ENCODE measurements around the gene VWA5B1.
"Not testable (repeated sequence)": the region's sequence is repeated elsewhere in the genome, so short reads cannot be mapped to it uniquely, and the experiment has no call there.

VWA5B1 gene, protein sequence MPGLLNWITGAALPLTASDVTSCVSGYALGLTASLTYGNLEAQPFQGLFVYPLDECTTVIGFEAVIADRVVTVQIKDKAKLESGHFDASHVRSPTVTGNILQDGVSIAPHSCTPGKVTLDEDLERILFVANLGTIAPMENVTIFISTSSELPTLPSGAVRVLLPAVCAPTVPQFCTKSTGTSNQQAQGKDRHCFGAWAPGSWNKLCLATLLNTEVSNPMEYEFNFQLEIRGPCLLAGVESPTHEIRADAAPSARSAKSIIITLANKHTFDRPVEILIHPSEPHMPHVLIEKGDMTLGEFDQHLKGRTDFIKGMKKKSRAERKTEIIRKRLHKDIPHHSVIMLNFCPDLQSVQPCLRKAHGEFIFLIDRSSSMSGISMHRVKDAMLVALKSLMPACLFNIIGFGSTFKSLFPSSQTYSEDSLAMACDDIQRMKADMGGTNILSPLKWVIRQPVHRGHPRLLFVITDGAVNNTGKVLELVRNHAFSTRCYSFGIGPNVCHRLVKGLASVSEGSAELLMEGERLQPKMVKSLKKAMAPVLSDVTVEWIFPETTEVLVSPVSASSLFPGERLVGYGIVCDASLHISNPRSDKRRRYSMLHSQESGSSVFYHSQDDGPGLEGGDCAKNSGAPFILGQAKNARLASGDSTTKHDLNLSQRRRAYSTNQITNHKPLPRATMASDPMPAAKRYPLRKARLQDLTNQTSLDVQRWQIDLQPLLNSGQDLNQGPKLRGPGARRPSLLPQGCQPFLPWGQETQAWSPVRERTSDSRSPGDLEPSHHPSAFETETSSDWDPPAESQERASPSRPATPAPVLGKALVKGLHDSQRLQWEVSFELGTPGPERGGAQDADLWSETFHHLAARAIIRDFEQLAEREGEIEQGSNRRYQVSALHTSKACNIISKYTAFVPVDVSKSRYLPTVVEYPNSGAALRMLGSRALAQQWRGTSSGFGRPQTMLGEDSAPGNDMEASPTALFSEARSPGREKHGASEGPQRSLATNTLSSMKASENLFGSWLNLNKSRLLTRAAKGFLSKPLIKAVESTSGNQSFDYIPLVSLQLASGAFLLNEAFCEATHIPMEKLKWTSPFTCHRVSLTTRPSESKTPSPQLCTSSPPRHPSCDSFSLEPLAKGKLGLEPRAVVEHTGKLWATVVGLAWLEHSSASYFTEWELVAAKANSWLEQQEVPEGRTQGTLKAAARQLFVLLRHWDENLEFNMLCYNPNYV

GRCh38 chr1:20290624-20291597, at the start of gene VWA5B1:
Gene VWA5B1 (plus strand): TSS chr1:20290875. CDS start chr1:20310602, 19,727 bp downstream.
- DNase-seq (ENCODE audit: low read depth): no peak

DNA sequence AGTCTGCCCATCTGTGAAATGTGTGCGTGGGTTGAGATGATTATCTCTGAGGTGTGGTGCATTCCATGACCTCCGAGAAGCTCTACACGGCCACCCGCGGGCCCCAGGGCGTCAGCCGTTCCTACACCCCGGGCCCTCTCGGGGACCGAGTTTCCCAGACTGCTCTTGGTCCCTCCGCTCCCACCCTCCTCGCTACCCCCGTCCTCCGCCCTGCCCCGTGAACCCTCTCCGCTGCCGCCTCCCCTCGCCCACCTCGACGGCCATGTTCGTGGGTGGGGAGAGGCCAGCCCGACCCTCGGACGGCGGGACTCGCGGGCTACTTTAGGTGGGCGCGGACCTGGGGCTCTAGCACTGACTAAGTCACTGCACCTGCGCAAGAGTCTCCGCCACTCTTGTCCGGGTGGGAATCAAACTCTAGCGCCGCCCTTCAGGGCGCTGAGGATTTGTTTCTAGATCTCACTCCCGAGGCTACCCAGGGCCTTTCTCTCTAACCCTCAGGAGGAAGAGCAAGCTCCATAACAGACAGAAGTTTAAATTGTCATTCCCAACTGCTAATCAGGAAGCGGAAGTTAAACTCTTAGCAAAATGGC, 47.7 kb upstream of the VWA5B1 start:
- no peak for DNase-seq (ENCODE audit: low read depth)

- no peak for DNase-seq (ENCODE audit: low read depth)
These were observed 41.6 kb upstream of the VWA5B1 start for GRCh38 chr1:20248971-20249612.

DNA sequence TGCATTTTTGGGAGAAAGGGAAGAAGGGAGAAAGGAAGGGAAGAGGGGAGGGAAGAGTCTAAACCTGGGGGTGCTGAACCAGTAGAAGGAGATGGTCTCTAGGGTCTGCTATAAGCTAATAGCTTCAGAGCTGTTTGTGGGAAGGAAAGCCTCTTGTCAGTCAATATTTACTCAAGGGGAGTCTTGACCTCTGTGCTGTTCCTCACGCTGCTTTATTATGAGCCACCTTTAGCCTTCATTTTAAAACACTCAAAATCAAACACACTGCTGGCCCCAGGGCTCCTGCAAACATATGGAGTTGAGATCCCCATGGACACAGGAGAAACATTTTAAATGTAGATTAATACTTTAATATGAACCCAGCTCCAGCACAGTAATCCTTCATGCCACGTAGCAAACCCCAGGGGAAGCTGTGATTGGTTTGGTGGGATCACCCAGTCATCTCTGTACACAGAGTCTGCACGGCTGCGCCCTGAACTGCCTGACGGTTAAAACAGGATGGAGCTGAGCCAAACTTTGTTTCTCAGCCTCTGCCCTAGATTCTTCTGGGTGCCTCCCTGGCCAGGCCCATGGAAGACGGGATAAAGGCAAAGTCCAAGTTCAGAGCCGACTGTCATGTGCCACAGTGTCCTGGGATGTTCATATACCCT, 40.2 kb upstream of the VWA5B1 start:
- peak; percentile 51 for DNase-seq (ENCODE audit: low read depth)

DNA sequence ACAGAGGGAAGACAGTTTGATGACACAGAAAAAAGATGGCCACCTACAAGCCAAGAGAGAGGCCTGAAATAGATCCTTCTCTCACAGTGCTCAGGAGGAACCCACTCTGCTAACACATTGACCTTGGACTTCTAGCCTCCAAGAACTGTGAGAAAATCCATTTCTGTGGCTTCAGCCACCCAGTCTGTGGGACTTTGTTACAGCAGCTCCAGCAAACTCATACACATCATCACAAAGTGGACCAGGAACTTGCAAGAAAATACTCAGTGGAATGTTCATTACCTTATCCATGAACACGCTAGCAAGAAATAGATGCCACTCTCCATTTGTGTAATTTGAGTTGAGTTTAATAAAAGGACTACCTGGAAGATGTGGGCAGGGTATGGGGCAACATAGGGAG, 38.1 kb upstream of the VWA5B1 start:
- DNase-seq (ENCODE audit: low read depth): no peak

DNA sequence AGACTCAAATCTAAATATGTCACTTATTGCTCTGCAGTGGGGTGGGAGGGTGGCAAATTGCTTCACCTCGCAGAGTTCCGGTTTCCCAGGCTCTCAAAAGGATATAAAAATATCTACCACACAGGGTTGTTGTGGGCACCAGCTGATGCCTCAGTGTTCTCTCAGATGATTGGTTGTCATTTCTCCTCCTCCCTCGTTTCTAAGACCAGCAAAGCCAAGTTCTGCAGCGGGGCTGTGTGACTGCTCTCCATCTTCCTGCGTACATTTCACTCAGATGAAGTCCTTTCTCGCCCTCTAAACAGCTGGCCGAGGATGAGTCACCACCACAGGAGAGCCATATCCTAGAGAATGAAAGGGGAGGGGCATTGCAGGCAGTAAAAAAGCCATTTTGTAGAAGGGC, 35.0 kb upstream of the VWA5B1 start:
- DNase-seq (ENCODE audit: low read depth): peak; percentile 32

- no peak for DNase-seq (ENCODE audit: low read depth)
These were observed 31.0 kb upstream of the VWA5B1 start for GRCh38 chr1:20259646-20260045.

DNA sequence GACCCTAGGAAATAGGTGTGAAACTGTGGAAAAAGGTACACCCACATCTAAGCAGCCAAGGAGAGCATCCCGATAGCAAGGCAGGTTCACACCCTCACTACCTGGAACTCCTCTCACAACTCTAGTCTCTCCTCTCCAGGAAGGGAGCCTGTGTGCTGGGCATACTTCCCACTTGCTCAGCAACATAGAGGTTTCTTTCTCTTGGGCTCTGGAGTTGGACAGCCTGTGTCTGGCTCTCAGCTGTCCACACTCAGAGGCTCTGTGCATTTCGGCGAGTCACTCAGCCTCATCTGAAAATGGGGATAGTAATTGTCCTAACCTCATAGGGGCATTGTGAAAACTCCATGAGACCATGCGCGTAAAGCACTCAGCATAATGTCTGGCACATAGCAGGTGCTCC, 29.6 kb upstream of the VWA5B1 start:
- no peak for DNase-seq (ENCODE audit: low read depth)

DNA sequence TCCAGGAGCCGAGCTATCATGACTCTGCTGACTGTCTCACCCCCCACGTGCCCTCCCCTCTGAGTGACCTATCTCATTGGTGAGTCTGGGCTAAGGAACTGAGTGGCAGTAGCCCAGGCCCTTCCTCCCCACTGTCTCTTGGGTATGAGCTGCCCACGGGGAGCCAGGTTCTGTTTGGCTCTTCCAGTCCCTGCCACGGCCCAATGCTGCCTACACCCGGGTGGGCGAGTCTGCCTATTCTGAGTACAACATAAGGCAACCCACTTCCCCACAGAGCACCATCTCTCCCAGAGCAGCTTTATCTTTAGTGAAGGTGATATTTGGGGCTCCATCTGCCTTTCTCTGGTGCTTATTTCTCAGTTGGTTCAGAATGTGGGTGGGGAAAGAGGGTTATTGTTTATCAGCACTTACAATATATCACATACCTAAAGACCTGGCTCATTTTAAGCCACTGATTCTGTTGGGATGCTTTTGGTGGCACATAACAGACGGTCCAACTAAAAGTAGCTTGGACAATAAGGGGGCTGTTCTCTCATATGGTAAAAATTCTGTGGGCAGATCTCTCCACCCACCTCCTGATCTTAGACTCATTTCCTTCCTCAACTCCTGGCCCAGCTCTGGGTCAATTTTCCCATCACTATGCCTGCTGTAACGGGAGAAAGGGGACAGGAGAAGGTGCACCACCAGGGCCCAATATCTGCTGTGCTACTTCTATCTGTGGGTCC, 27.7 kb upstream of the VWA5B1 start:
- no peak for DNase-seq (ENCODE audit: low read depth)

DNA sequence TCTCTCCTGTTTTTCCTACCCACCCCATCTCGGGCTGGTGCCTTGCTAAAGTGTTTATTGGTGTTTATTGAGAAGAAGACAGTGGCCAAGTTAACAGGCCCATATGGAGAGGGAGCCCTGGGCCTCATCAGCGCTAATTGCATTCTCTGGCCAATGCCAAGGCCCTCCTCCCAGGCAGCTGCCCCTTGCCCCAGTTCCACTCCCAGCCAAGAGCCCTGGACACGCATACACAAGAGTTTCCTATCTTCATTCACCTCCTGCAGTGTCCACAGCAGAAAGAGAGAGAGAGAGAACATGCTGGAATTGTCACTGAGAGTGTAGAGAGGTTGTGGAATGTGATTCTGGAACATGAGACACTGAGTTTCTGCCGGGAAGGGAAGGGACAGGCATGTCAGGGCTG, 25.4 kb upstream of the VWA5B1 start:
- DNase-seq (ENCODE audit: low read depth): no peak

GRCh38 chr1:20266141-20266540, 24.5 kb upstream of the VWA5B1 start:
- DNase-seq (ENCODE audit: low read depth): no peak

- DNase-seq (ENCODE audit: low read depth): no peak
These were observed 24.0 kb upstream of the VWA5B1 start for GRCh38 chr1:20266642-20267041.

DNA sequence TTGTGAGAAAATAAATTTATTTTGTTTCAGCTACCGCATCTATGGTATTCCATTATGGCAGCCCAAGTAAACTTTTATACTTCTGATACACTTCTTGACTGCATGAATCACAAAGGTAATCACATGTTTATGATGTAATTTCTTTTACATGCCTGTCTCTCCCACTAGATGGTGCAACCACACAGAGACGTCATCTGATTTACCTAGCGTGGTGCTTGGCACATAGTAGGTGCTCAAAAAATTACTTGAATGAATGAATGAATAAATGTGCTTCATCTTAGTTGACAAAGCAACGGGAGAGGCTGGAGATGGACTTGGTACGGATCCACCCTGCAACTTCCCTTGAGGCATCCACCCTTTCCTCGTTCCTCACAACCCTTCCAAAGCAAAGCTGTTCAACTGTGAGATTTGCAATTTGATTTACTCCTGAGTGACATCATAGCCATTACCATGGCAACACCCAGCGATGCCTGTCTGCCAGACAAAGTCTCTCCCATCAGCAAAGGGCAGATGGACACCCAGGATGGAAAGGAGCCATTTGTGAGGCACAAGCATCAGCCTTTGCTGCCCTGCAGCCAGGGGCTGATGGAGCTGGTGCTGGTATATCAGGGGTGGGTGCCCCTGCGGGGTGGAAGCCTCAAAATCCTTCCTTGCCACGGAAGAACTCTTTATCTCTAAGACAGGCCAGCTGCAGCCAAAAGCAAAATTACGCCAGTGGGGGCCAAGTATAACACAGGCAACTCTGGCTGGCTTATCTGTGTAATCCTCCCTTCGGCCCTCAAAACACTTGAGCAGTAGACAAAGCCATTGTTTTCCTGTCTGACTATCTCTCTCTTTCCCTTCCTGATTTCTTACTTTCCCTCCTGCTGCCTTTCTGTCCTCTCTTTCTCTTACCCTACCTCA, 18.9 kb upstream of the VWA5B1 start:
- no peak for DNase-seq (ENCODE audit: low read depth)

DNA sequence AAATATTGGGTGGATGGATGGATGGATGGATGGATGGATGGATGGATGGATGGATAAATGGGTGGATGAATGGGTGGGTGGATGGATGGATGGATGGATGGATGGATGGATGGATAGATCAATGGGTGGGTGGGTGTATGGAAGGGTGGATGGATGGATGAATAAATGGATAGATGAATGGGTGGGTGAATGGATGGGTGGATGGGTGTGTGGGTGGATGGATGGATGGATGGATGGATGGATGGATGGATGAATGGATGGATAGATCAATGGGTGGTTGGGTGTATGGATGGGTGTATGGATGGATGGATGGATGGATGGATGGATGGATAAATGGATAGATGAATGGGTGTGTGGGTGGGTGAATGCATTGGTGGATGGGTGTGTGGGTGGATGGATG, 17.0 kb upstream of the VWA5B1 start:
- not testable (repeated sequence) for DNase-seq (ENCODE audit: low read depth)

GRCh38 chr1:20275319-20275925, 15.3 kb upstream of the VWA5B1 start:
- DNase-seq (ENCODE audit: low read depth): no peak

GRCh38 chr1:20276485-20277159, 14.1 kb upstream of the VWA5B1 start:
- DNase-seq (ENCODE audit: low read depth): no peak

DNA sequence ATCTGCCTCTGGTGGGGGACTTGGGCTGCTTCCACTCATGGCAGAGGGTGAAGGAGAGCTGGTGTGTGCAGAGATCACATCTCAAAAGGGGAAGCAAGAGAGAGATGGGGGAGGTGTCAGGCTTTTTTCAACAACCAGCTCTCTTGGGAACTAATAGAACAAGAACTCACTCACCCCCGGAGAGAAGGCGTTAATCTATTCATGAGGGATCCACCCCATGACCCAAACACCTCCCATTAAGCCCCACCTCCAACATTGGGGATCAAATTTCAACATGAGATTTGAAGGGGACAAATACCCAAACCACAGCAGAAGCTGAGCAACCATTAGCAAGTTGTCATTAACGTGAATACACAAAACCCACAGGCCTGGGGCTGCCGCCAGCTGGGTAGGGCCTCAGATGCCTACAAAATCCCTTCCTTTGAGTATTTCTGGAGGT, 12.0 kb upstream of the VWA5B1 start:
- no peak for DNase-seq (ENCODE audit: low read depth)
